Panc1 (cell line): ENCODE results near the gene OR6T1. TPM values are rescaled to one million over a fixed set of nuclear protein-coding genes. Genes with fewer than 3 reads are reported as not detected.

Source experiments
- ATAC-seq: fragments of 200-7000 bp; cut with Tn5 transposase; 2 replicates; pipeline ENCODE4 v1.9.1; 2020; ENCODE audit warnings: mild to moderate bottlenecking, moderate library complexity
- BruUV-seq: library from RNA; stranded (reverse); fragments of 400-500 nt; replicated peaks from 2 replicates; lab custom pipeline; 2021; lab: Mats Ljungman, UMichigan
- CTCF ChIA-PET: fragments of 300-600 bp; sonication (Branson Sonifier 250); formaldehyde crosslinking; loops from one replicate; lab custom pipeline; 2022; ENCODE audit warnings: antibody characterized with exemption; lab: Charles Lee
- POLR2A ChIA-PET: fragments of 300-600 bp; sonication (Branson Sonifier 250); formaldehyde crosslinking; loops from one replicate; lab custom pipeline; 2022; ENCODE audit warnings: antibody characterized with exemption; lab: Charles Lee
- DNase-seq: peaks from one replicate; pipeline ENCODE4 v3.0.0-alpha.2; 2010; ENCODE audit warnings: low read depth, low spot score
- H3K27ac ChIP-seq: 2 replicates; pipeline ENCODE4 v1.5.1; 2011; ENCODE audit warnings: mild to moderate bottlenecking, low read length, inconsistent platforms
- H3K27me3 ChIP-seq: fragments of 200-500 bp; sonication (Bioruptor generic); 2 replicates; pipeline ENCODE4 v1.6.0; 2014; ENCODE audit warnings: low read length, inconsistent platforms; ENCODE audit not compliant: control insufficient read depth, insufficient read depth
- H3K36me3 ChIP-seq: fragments of 200-500 bp; sonication (Bioruptor generic); 2 replicates; pipeline ENCODE4 v1.5.1; 2014; ENCODE audit warnings: inconsistent platforms, mild to moderate bottlenecking, low read length, moderate library complexity; ENCODE audit not compliant: control insufficient read depth, insufficient read depth
- H3K4me1 ChIP-seq: 2 replicates; pipeline ENCODE4 v1.5.1; 2011; ENCODE audit warnings: inconsistent platforms, mild to moderate bottlenecking, low read length, moderate library complexity; ENCODE audit not compliant: control insufficient read depth, insufficient read depth
- H3K4me3 ChIP-seq, 2 experiments: 2 replicates each; pipeline ENCODE4 v1.5.1; 2011 to 2012; ENCODE audit warnings: low read depth in 2 of 2, low read length in 2 of 2, mild to moderate bottlenecking in 2 of 2, inconsistent platforms in 1 of 2, moderate library complexity in 1 of 2
- H3K9me3 ChIP-seq: fragments of 200-500 bp; sonication (Bioruptor generic); 2 replicates; pipeline ENCODE4 v1.5.1; 2014; ENCODE audit warnings: low read depth, mild to moderate bottlenecking, inconsistent platforms, low read length, moderate library complexity; ENCODE audit not compliant: control insufficient read depth, insufficient read depth
- CTCF ChIP-seq: fragments of 450-650 bp; IDR thresholded peaks from 2 replicates; pipeline ENCODE4 v1.5.1; 2017; ENCODE audit warnings: mild to moderate bottlenecking
- POLR2AphosphoS5 ChIP-seq: IDR thresholded peaks from 2 replicates; pipeline ENCODE4 v1.6.1; 2012; ENCODE audit warnings: mild to moderate bottlenecking, low read depth, low read length, moderate library complexity
- SIN3A ChIP-seq: IDR thresholded peaks from 2 replicates; pipeline ENCODE4 v1.6.1; 2012; ENCODE audit warnings: low read depth, mild to moderate bottlenecking, low read length, moderate library complexity, borderline replicate concordance; ENCODE audit not compliant: insufficient read depth
- TCF7L2 ChIP-seq: IDR thresholded peaks from 2 replicates; pipeline ENCODE4 v1.6.1; 2011; ENCODE audit warnings: mild to moderate bottlenecking, low read depth, low read length, inconsistent platforms
- in situ Hi-C: cut with HindIII; loops from 2 replicates; pipeline ENCODE4 v1.10.0; 2016; ENCODE audit warnings: low sequenced_read_pairs, low pct_unique_long_range_greater_than_20kb
- intact Hi-C: fragments of 100-400 bp; cut with micrococcal nuclease; formaldehyde crosslinking; loops from one replicate; pipeline ENCODE4 v1.10.0; 2022; ENCODE audit not compliant: unreplicated experiment
- total RNA-seq: library from RNA; stranded (reverse); gene quantifications from one replicate; pipeline ENCODE4 v1.2.1, GENCODE V29; 2021; ENCODE audit not compliant: unreplicated experiment
- TF ChIP-seq, protein P1 (sequence below), 2 experiments: IDR thresholded peaks; 2 replicates each; pipeline ENCODE4 v1.6.1; 2011 to 2012; ENCODE audit warnings: low read depth in 2 of 2, control low read depth in 1 of 2, low read length in 1 of 2, mild to moderate bottlenecking in 1 of 2, moderate library complexity in 1 of 2; ENCODE audit not compliant: insufficient read depth in 1 of 2

OR6T1 gene
- total RNA-seq, 1 experiment from 2014 or later: not detected

DNA sequence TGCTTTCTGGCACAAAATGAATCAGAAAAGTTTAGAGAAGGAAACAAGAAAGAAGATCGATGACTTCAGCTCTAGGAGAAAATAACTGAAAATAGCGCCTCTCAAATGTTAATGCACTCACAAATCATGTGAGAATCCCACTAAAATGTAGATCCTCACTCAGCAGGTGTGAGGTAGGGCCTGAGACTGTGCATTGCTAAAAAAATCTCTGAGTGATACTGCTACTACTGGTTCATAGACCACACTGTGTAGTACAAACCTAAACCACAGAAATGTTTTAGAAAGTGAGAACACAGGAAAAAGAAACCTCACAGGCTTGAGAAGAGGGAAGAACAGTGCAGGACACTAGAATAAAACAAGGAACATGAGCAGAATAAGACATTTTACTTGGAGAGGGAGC lies 39.7 kb downstream of the OR6T1 start:
- in situ Hi-C loops (no loop called here), intact Hi-C loops (no loop called here)
- ATAC-seq: no peak
- POLR2A ChIA-PET: no interaction called here
- Histone ChIP-seq H3K36me3 (no peaks in the 10 kb centered on the region), H3K9me3 (no peaks in the 10 kb centered on the region), H3K27me3 (no peaks in the 10 kb centered on the region), H3K4me3 (no peak overlapping the region), H3K4me1 (no peaks in the 10 kb centered on the region), H3K27ac (no peak overlapping the region)
- CTCF ChIA-PET: no interaction called here
- no peak for TF ChIP-seq CTCF
- no peak for DNase-seq
- BruUV-seq: no TSS peak

- ChIA-PET POLR2A (no interaction called here), CTCF (no interaction called here)
- TF ChIP-seq SIN3A (no peak), POLR2AphosphoS5 (no peak), TCF7L2 (no peak), CTCF (no peak)
- TF ChIP-seq, protein P1, sequence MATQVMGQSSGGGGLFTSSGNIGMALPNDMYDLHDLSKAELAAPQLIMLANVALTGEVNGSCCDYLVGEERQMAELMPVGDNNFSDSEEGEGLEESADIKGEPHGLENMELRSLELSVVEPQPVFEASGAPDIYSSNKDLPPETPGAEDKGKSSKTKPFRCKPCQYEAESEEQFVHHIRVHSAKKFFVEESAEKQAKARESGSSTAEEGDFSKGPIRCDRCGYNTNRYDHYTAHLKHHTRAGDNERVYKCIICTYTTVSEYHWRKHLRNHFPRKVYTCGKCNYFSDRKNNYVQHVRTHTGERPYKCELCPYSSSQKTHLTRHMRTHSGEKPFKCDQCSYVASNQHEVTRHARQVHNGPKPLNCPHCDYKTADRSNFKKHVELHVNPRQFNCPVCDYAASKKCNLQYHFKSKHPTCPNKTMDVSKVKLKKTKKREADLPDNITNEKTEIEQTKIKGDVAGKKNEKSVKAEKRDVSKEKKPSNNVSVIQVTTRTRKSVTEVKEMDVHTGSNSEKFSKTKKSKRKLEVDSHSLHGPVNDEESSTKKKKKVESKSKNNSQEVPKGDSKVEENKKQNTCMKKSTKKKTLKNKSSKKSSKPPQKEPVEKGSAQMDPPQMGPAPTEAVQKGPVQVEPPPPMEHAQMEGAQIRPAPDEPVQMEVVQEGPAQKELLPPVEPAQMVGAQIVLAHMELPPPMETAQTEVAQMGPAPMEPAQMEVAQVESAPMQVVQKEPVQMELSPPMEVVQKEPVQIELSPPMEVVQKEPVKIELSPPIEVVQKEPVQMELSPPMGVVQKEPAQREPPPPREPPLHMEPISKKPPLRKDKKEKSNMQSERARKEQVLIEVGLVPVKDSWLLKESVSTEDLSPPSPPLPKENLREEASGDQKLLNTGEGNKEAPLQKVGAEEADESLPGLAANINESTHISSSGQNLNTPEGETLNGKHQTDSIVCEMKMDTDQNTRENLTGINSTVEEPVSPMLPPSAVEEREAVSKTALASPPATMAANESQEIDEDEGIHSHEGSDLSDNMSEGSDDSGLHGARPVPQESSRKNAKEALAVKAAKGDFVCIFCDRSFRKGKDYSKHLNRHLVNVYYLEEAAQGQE (IDR thresholded peaks at IDR 0.05; ENCODE audit: insufficient read depth in 1 of 2, low read depth in 2 of 2, low read length in 1 of 2): no peak
- no peaks in the 10 kb centered on the region for H3K27me3 ChIP-seq
- H3K4me3 ChIP-seq: no peak within 1 kb of the TSS
- H3K4me1 ChIP-seq: no peaks in the 10 kb centered on the region
- no peak within 1 kb of the TSS for H3K27ac ChIP-seq
- intact Hi-C loops (no loop called here), in situ Hi-C loops (no loop called here)
- DNase-seq: no peak
- ATAC-seq: no peak
- no peaks in the 10 kb centered on the region for H3K36me3 ChIP-seq
- no TSS peak for BruUV-seq
- no peaks in the 10 kb centered on the region for H3K9me3 ChIP-seq
Observed at GRCh38 chr11:123901867-123902266, 41.8 kb downstream of the OR6T1 start, which contains the start of gene OR8D4. Gene OR8D4 (plus strand): TSS chr11:123902167. CDS start chr11:123906432, 4,265 bp downstream.

DNA sequence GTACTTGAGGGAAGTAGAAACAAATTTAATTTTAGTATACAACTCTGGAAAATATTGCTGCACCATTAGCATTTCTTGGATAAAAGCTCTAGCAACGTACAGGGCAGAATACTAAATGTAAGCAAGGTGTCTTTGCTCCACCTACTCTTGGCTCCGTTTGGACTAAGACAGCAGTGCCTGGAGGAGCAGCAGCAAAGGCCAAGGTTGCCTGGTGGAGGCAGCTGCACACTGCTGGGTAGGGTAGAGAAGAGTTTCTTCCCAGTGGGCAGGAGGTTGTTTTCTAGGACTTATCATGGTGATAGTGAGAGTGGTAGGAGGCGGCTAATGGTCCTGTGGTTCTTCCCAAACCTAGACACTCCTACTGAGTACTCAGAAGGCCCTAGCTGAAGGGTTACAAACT lies 43.8 kb downstream of the OR6T1 start:
- intact Hi-C loops: no loop called here
- in situ Hi-C loops: no loop called here
- no TSS peak for BruUV-seq
- POLR2A ChIA-PET: no interaction called here
- ATAC-seq: no peak
- Histone ChIP-seq H3K4me3 (no peak overlapping the region), H3K4me1 (no peaks in the 10 kb centered on the region), H3K27ac (no peak overlapping the region), H3K9me3 (no peaks in the 10 kb centered on the region), H3K36me3 (no peaks in the 10 kb centered on the region), H3K27me3 (no peaks in the 10 kb centered on the region)
- CTCF ChIA-PET: no interaction called here
- DNase-seq: no peak
- TF ChIP-seq CTCF (no peak), POLR2AphosphoS5 (no peak), SIN3A (no peak), TCF7L2 (no peak)
- TF ChIP-seq, protein P1 (IDR thresholded peaks at IDR 0.05; ENCODE audit: insufficient read depth in 1 of 2, low read depth in 2 of 2, low read length in 1 of 2): no peak
